Thoracic aorta (tissue), 2 donors: ENCODE data around the gene RREB1. TPM values are rescaled to one million over a fixed set of nuclear protein-coding genes. Genes with fewer than 3 reads are reported as not detected.

Experiments
- ATAC-seq: fragments of 150-250 bp; one replicate; pipeline ENCODE4 v1.8.0; 2017; ENCODE audit warnings: low read depth; ENCODE audit not compliant: insufficient number of reproducible peaks, low FRiP score
- DNase-seq: peaks from one replicate; pipeline ENCODE4 v3.0.0-alpha.2; 2020; ENCODE audit warnings: low spot score
- H3K27ac ChIP-seq, 2 donors: fragments of 200-600 bp; sonication (generic); 1 replicate in 1 of 2; 2 replicates in 1 of 2; pipeline ENCODE4 v1.5.1; 2016; ENCODE audit warnings: mild to moderate bottlenecking in 2 of 2, moderate library complexity in 2 of 2
- H3K27me3 ChIP-seq: fragments of 200-600 bp; sonication (generic); replicated peaks from 2 replicates; pipeline ENCODE4 v1.6.0; 2016; ENCODE audit warnings: mild to moderate bottlenecking; ENCODE audit not compliant: insufficient read depth
- H3K36me3 ChIP-seq: fragments of 200-600 bp; sonication (generic); one replicate; pipeline ENCODE4 v1.5.1; 2016
- H3K4me1 ChIP-seq, 2 donors: fragments of 200-600 bp; sonication (generic); 1 replicate in 1 of 2; 2 replicates in 1 of 2; pipeline versions ENCODE4 v1.5.1 to v1.6.0; 2016; ENCODE audit warnings: low read depth in 2 of 2, mild to moderate bottlenecking in 1 of 2; ENCODE audit not compliant: control insufficient read depth in 1 of 2
- H3K4me3 ChIP-seq: fragments of 200-600 bp; sonication (generic); 2 replicates; pipeline ENCODE4 v1.5.1; 2016; ENCODE audit warnings: mild to moderate bottlenecking
- H3K9me3 ChIP-seq: fragments of 200-600 bp; sonication (generic); 2 replicates; pipeline ENCODE4 v1.5.1; 2016
- total RNA-seq, 2 donors: library from RNA; depleted of rRNA; stranded (reverse); fragments of >200 nt; gene quantifications; one replicate each; pipeline versions ENCODE4 v1.1.0 to v1.2.3, GENCODE V29; 2016
- TF ChIP-seq, protein P1 (sequence below): fragments of 200-600 bp; sonication (generic); IDR thresholded peaks from one replicate; pipeline ENCODE4 v1.5.1; 2019; ENCODE audit warnings: antibody characterized with exemption

RREB1 gene
- total RNA-seq, 2 donors from 2014 or later = 30.6 to 39.3 TPM

DNA sequence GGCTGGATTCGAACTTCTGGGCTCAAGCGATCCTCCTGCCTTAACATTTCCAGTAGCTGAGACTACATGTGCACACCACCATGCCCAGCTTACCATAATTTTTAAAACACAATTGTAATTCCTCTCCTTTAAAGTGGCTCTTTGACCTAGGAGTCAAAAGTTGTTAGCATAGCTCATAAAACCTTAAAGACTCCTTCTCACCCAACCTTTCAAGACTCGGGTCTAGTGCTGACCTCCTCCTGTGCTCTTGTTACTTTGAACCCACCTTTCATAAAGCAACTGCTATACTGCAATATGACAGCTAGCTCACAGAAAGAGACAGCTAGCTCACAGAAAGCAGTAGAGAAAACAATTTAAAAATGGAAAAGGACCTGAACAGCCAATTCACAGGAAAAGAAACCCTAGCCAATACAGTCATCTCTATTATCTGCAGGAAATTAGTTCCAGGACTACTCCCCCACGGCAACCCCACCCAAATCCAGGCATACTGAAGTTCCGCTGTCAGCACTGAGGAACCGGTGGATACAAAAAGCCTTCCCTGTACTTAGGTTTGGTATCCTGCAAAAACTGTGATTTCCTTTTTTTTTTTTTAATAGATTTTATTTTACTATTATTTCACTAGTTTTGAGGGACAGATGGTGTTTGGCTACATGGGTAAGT is 185.0 kb downstream of the RREB1 start:
- DNase-seq (no peak), ATAC-seq (no peak)
- no peak overlapping the region for H3K4me3 ChIP-seq
- H3K4me1 ChIP-seq = no peaks in the 10 kb centered on the region
- no peaks in the 10 kb centered on the region for H3K9me3 ChIP-seq
- TF ChIP-seq, protein P1, sequence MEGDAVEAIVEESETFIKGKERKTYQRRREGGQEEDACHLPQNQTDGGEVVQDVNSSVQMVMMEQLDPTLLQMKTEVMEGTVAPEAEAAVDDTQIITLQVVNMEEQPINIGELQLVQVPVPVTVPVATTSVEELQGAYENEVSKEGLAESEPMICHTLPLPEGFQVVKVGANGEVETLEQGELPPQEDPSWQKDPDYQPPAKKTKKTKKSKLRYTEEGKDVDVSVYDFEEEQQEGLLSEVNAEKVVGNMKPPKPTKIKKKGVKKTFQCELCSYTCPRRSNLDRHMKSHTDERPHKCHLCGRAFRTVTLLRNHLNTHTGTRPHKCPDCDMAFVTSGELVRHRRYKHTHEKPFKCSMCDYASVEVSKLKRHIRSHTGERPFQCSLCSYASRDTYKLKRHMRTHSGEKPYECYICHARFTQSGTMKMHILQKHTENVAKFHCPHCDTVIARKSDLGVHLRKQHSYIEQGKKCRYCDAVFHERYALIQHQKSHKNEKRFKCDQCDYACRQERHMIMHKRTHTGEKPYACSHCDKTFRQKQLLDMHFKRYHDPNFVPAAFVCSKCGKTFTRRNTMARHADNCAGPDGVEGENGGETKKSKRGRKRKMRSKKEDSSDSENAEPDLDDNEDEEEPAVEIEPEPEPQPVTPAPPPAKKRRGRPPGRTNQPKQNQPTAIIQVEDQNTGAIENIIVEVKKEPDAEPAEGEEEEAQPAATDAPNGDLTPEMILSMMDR = no peak
- peaks cover 31% of the 10 kb centered on the region for H3K36me3 ChIP-seq
- no peaks in the 10 kb centered on the region for H3K27me3 ChIP-seq
- no peak overlapping the region for H3K27ac ChIP-seq

DNA sequence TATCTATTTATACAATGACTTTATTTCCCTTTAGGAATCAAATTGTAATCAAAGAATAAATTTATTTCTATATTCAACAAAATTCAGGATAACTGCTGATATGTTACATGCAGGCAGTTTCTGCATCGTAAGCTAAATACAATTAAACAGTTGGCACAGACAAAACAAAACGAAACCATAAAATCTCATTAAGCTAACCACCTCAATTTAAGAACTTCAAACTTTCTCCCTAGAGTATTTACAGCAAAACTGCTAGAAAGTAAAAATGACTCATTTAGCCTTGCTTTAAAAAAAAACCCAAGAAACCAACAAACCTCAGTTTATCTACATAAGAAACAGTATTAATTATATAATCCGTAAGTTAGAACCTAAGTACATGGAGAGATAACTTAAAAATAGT is 188.2 kb downstream of the RREB1 start:
- Histone ChIP-seq H3K4me3 (no peak overlapping the region), H3K27ac (no peak overlapping the region), H3K36me3 (peaks cover 42% of the 10 kb centered on the region), H3K27me3 (no peaks in the 10 kb centered on the region), H3K9me3 (no peaks in the 10 kb centered on the region), H3K4me1 (no peaks in the 10 kb centered on the region)
- DNase-seq (no peak), ATAC-seq (no peak)
- TF ChIP-seq, protein P1 = no peak

DNA sequence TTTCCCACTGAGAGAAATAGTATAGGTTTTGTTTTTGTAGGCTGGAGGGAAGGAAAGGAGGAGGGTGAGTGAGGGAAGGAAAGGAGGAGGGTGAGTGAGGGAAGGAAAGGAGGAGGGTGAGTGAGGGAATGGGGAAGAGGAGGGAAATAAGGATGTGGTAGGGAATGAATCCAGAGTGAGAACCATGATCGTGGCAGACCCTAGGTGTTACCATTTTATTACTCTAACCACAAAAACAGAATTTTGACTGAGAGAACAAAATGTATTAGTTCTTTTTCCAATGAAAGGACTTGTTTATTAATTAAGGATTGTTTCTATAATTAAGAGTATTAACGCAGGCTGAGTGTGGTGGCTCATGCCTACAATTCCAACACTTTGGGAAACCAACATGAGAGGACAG is 188.8 kb downstream of the RREB1 start:
- H3K4me1 ChIP-seq = no peaks in the 10 kb centered on the region
- H3K4me3 ChIP-seq = no peak overlapping the region
- ATAC-seq (no peak), DNase-seq (no peak)
- H3K27ac ChIP-seq = no peak overlapping the region
- peaks cover 48% of the 10 kb centered on the region for H3K36me3 ChIP-seq
- H3K9me3 ChIP-seq = no peaks in the 10 kb centered on the region
- TF ChIP-seq, protein P1 = no peak
- H3K27me3 ChIP-seq = no peaks in the 10 kb centered on the region

DNA sequence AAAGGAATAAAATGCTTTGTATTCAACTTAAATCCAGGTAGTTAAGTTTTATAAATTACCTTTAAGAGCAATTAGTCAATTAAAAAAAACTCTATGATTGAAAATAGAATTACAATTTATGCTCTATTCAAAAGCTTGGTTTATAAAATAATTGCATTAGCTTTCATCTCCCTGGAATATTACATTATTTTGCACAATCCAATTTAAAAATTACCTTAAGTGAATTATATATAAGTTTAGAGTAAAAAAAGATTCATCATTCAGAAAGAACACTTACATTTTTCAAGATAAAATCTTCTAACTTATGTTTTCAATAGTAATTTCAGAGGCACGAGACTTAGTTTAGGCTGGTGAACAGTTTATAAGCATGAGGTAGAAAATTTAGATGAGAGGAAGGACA is 190.4 kb downstream of the RREB1 start:
- Histone ChIP-seq H3K4me3 (no peak overlapping the region), H3K4me1 (no peaks in the 10 kb centered on the region), H3K27ac (no peak overlapping the region), H3K27me3 (no peaks in the 10 kb centered on the region), H3K9me3 (no peaks in the 10 kb centered on the region), H3K36me3 (peaks cover 60% of the 10 kb centered on the region)
- DNase-seq = no peak
- ATAC-seq = no peak
- TF ChIP-seq, protein P1 = no peak

DNA sequence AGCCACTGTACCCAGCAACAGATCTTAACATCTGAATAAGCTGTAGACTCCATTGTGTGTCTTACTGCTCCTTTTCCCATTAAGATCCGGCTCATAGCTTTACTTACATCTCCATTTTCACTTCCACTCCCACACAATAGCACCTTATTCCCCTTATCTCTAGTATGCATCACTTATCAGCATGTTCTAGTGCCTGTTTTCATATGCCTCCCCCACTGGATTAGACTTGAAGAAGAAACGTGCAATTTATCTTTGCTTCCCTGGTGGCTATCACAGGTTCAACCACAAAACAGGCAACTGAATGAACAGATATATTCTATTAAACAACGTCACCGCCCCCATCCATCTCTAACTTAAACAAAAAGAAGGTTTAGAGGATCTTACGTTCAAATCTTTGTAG is 193.2 kb downstream of the RREB1 start:
- ATAC-seq (no peak), DNase-seq (no peak)
- H3K9me3 ChIP-seq = no peaks in the 10 kb centered on the region
- H3K4me3 ChIP-seq = no peak overlapping the region
- H3K36me3 ChIP-seq = peaks cover 57% of the 10 kb centered on the region
- no peaks in the 10 kb centered on the region for H3K27me3 ChIP-seq
- no peaks in the 10 kb centered on the region for H3K4me1 ChIP-seq
- no peak overlapping the region for H3K27ac ChIP-seq
- TF ChIP-seq, protein P1 = no peak

Other genes starting within 250 kb of the RREB1 start
- 10 to 100 TPM; 56.6 to 59.4 TPM for gene SSR1, start 205.2 kb downstream of the RREB1 start, total RNA-seq